Keratinocyte (primary cell): ENCODE data around the gene ZNF646.

Experiments
- EZH2 ChIP-seq: IDR thresholded peaks from one replicate; pipeline ENCODE4 v1.6.1; 2012; ENCODE audit warnings: inconsistent platforms, mild to moderate bottlenecking, low read length, moderate library complexity
- TF ChIP-seq, protein P1 (sequence below), 3 experiments: IDR thresholded peaks in 1 of 3; conservative IDR thresholded peaks in 1 of 3; optimal IDR thresholded peaks in 1 of 3; 2 replicates in 2 of 3; 3 replicates in 1 of 3; pipeline versions ENCODE3 to v1.5.1; 2011; ENCODE audit warnings: low read length in 3 of 3, mild to moderate bottlenecking in 3 of 3, moderate library complexity in 2 of 3, control low read depth in 1 of 3, inconsistent platforms in 1 of 3; ENCODE audit not compliant: insufficient read depth in 2 of 3; ENCODE audit errors: extremely low read depth in 1 of 3

GRCh38 chr16:31029272-31029671 lies 45.0 kb upstream of the ZNF646 start:
- TF ChIP-seq, protein P1, sequence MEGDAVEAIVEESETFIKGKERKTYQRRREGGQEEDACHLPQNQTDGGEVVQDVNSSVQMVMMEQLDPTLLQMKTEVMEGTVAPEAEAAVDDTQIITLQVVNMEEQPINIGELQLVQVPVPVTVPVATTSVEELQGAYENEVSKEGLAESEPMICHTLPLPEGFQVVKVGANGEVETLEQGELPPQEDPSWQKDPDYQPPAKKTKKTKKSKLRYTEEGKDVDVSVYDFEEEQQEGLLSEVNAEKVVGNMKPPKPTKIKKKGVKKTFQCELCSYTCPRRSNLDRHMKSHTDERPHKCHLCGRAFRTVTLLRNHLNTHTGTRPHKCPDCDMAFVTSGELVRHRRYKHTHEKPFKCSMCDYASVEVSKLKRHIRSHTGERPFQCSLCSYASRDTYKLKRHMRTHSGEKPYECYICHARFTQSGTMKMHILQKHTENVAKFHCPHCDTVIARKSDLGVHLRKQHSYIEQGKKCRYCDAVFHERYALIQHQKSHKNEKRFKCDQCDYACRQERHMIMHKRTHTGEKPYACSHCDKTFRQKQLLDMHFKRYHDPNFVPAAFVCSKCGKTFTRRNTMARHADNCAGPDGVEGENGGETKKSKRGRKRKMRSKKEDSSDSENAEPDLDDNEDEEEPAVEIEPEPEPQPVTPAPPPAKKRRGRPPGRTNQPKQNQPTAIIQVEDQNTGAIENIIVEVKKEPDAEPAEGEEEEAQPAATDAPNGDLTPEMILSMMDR (optimal IDR thresholded peaks at IDR 0.05 in 1 of 3, IDR thresholded peaks at IDR 0.05 in 1 of 3, conservative IDR thresholded peaks at IDR 0.05 in 1 of 3; ENCODE audit: extremely low read depth in 1 of 3, insufficient read depth in 2 of 3, low read length in 3 of 3) = no peak
- TF ChIP-seq EZH2 = no peak
